Activated CD8-positive, alpha-beta memory T cell treated with anti-CD3 and anti-CD28 coated beads for 1 hour (primary cell): ENCODE measurements around the gene ATP8B3.

Experiments used
- DNase-seq, 2 donors: peaks; one replicate each; pipeline ENCODE4 v3.0.0-alpha.2; 2020; ENCODE audit warnings: low read depth in 1 of 2; ENCODE audit errors: extremely low read depth in 1 of 2

The ATP8B3 gene

GRCh38 chr19:1816530-1817298 is 4.6 kb upstream of the ATP8B3 start:
- no peak for DNase-seq

GRCh38 chr19:1815605-1816529 is 3.8 kb upstream of the ATP8B3 start:
- DNase-seq = no peak

- DNase-seq = no peak
Measured at GRCh38 chr19:1814833-1815604, 2.9 kb upstream of the ATP8B3 start.

- DNase-seq = no peak
Measured at GRCh38 chr19:1814391-1814790, 2.3 kb upstream of the ATP8B3 start.

GRCh38 chr19:1813192-1814182 is 1.4 kb upstream of the ATP8B3 start:
- no peak for DNase-seq

GRCh38 chr19:1812426-1813191 is 533 bp upstream of the ATP8B3 start:
- peak; percentile 49 to 66 for DNase-seq

GRCh38 chr19:1811472-1811894 is 593 bp downstream of the ATP8B3 start:
- peak; percentile 11 to 24 for DNase-seq

GRCh38 chr19:1810439-1811160 is 1.5 kb downstream of the ATP8B3 start:
- no peak for DNase-seq

- no peak for DNase-seq
Measured at GRCh38 chr19:1809678-1810077, 2.4 kb downstream of the ATP8B3 start.

- no peak for DNase-seq
Measured at GRCh38 chr19:1808395-1808731, 3.7 kb downstream of the ATP8B3 start.

- DNase-seq = no peak
Measured at GRCh38 chr19:1807695-1808394, 4.2 kb downstream of the ATP8B3 start.

- DNase-seq = no peak
Measured at GRCh38 chr19:1807030-1807694, 4.9 kb downstream of the ATP8B3 start.

- no peak for DNase-seq
Measured at GRCh38 chr19:1806184-1807029, 5.7 kb downstream of the ATP8B3 start.

GRCh38 chr19:1805401-1806183 is 6.5 kb downstream of the ATP8B3 start:
- DNase-seq = no peak

GRCh38 chr19:1804858-1805257 is 7.2 kb downstream of the ATP8B3 start:
- no peak for DNase-seq
